SU-DHL-6 (cell line): Measurements from ENCODE around the gene CAMK1D.

Experiments
- H2AFZ ChIP-seq: fragments of 200-600 bp; sonication (generic); 2 replicates; pipeline ENCODE4 v1.6.1; 2014; ENCODE audit warnings: low read depth, mild to moderate bottlenecking, moderate library complexity, mixed read lengths, antibody characterized with exemption, low read length; ENCODE audit not compliant: severe bottlenecking
- H3F3A ChIP-seq: fragments of 200-600 bp; shearing (Covaris generic); 2 replicates; pipeline ENCODE4 v1.6.0; 2016; ENCODE audit warnings: antibody characterized with exemption, mild to moderate bottlenecking; ENCODE audit not compliant: insufficient read depth
- H3K27ac ChIP-seq: fragments of 200-600 bp; sonication (generic); 2 replicates; pipeline ENCODE4 v1.5.1; 2016; ENCODE audit warnings: low read depth, mild to moderate bottlenecking, low read length, moderate library complexity, mixed read lengths
- H3K27me3 ChIP-seq: fragments of 200-600 bp; sonication (generic), shearing (Covaris generic); 2 replicates; pipeline ENCODE4 v1.6.0; 2014; ENCODE audit warnings: mild to moderate bottlenecking, low read length
- H3K36me3 ChIP-seq: fragments of 200-600 bp; sonication (generic); 2 replicates; pipeline ENCODE4 v1.6.1; 2014; ENCODE audit warnings: mild to moderate bottlenecking, low read length, mixed read lengths
- H3K4me2 ChIP-seq: fragments of 300-600, 200-600 bp; shearing (Covaris generic), sonication (generic); 2 replicates; pipeline ENCODE4 v1.6.0; 2014; ENCODE audit warnings: low read length, low read depth, mild to moderate bottlenecking; ENCODE audit not compliant: poor library complexity, severe bottlenecking
- H3K4me3 ChIP-seq: fragments of 200-600 bp; sonication (generic); 2 replicates; pipeline ENCODE4 v1.5.1; 2014; ENCODE audit warnings: antibody characterized with exemption, low read length, mild to moderate bottlenecking, mixed read lengths; ENCODE audit not compliant: insufficient read depth, poor library complexity, severe bottlenecking
- H3K79me2 ChIP-seq: fragments of 200-600 bp; sonication (generic); 2 replicates; pipeline ENCODE4 v1.6.1; 2014; ENCODE audit warnings: mild to moderate bottlenecking, low read length, moderate library complexity; ENCODE audit not compliant: insufficient read depth
- H3K9ac ChIP-seq: fragments of 200-600 bp; sonication (generic); 2 replicates; pipeline ENCODE4 v1.7.0; 2014; ENCODE audit warnings: mild to moderate bottlenecking, low read length
- H3K9me2 ChIP-seq: fragments of 200-600 bp; sonication (generic); replicated peaks from 2 replicates; pipeline ENCODE4 v1.6.1; 2014; ENCODE audit warnings: low read length; ENCODE audit not compliant: insufficient read depth
- H3K9me3 ChIP-seq: fragments of 200-600 bp; sonication (generic); 2 replicates; pipeline ENCODE4 v1.6.1; 2014; ENCODE audit warnings: low read length, mixed read lengths; ENCODE audit not compliant: insufficient read depth
- H4K20me1 ChIP-seq: fragments of 200-600 bp; sonication (generic); 2 replicates; pipeline ENCODE4 v1.6.1; 2014; ENCODE audit warnings: low read depth, mild to moderate bottlenecking, antibody characterized with exemption, low read length, moderate library complexity, mixed read lengths
- CTCF ChIP-seq: fragments of 200-600 bp; sonication (generic); IDR thresholded peaks from one replicate; pipeline ENCODE4 v1.5.1; 2017; ENCODE audit warnings: antibody characterized with exemption, mild to moderate bottlenecking, low read length, moderate library complexity; ENCODE audit not compliant: insufficient read depth, poor library complexity, severe bottlenecking
- EZH2phosphoT487 ChIP-seq: fragments of 200-600 bp; sonication (generic), shearing (Covaris generic); conservative IDR thresholded peaks from 2 replicates; pipeline ENCODE4 v1.6.1; 2018; ENCODE audit warnings: mild to moderate bottlenecking, antibody characterized with exemption, low read length, moderate library complexity, mixed read lengths

The CAMK1D gene

GRCh38 chr10:12482587-12482986 lies 133.2 kb downstream of the CAMK1D start:
- peaks cover 81% of the 10 kb centered on the region for H3K79me2 ChIP-seq
- no peaks in the 10 kb centered on the region; the same call in 1 of the 2 replicates for H3K36me3 ChIP-seq
- H3K9me2 ChIP-seq: no peaks in the 10 kb centered on the region
- peak overlapping the region; percentile 78 for H3K4me2 ChIP-seq
- H2AFZ ChIP-seq: peak overlapping the region; percentile 3
- H3K9me3 ChIP-seq: no peaks in the 10 kb centered on the region
- peak overlapping the region; percentile 52 for H3K9ac ChIP-seq
- H3K27ac ChIP-seq: peak overlapping the region; percentile 96
- peaks cover 65% of the 10 kb centered on the region for H3F3A ChIP-seq
- H4K20me1 ChIP-seq: no peaks in the 10 kb centered on the region
- H3K27me3 ChIP-seq: no peaks in the 10 kb centered on the region
- H3K4me3 ChIP-seq: peak overlapping the region; percentile 36
- TF ChIP-seq EZH2phosphoT487: no peak

DNA sequence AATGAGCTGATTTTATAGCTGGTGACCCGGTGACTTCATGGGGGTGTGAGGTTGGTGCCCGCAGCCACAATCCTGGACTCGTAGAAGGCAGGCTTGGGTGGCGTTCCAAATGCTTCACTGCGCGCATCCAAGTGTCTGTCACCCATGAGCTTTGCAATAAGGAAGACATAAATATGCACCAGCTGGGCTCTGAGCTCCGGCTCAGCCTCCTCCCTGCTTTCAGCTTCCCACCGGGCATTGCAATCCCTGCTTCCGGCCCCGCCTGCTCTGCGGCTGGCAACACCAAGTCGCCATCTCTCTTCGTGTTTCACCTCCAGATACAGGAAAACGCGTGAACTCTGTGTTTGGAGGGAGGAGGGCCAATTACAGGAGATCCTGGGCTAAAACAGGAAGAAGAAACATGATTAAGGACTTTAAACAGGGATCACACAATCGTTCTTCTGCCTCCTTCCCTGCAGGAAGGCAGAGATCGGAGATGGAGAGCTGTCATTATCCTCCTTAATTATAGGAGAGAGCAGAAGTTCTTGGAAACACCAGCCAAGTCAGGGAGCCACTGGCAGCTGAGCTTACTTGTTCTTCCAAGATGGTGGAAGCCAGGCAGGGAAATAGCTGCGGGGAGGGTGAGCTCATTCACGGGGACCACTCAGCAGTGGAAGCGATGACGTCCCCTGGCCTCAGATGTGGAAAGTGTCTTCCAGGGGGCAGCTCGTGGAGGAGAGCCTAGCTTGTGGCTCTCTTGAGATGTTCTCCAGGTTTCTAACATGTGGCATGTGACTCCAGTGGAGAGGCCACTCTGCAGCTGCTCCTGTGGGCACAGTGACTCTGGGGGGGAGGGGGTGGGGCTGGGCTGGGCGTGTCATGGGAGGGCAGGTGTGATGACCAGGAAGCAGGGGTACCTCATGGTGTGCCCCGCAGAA lies 134.9 kb downstream of the CAMK1D start:
- H3K4me2 ChIP-seq: peak overlapping the region; percentile 78
- peaks cover 85% of the 10 kb centered on the region for H3K79me2 ChIP-seq
- no peak for TF ChIP-seq CTCF
- no peak for TF ChIP-seq EZH2phosphoT487
- no peaks in the 10 kb centered on the region; the same call in 1 of the 2 replicates for H3K36me3 ChIP-seq
- peak overlapping the region; percentile 22 for H3K4me3 ChIP-seq
- peaks cover 52% of the 10 kb centered on the region for H3F3A ChIP-seq
- H3K27ac ChIP-seq: peak overlapping the region; percentile 96
- no peaks in the 10 kb centered on the region for H3K27me3 ChIP-seq
- no peaks in the 10 kb centered on the region for H3K9me2 ChIP-seq
- H2AFZ ChIP-seq: no peak overlapping the region
- H3K9ac ChIP-seq: peak overlapping the region; percentile 54
- H3K9me3 ChIP-seq: no peaks in the 10 kb centered on the region
- H4K20me1 ChIP-seq: no peaks in the 10 kb centered on the region

GRCh38 chr10:12484941-12485805 lies 135.8 kb downstream of the CAMK1D start:
- Histone ChIP-seq H3F3A (peaks cover 46% of the 10 kb centered on the region), H4K20me1 (no peaks in the 10 kb centered on the region), H3K79me2 (peaks cover 85% of the 10 kb centered on the region), H3K27me3 (no peaks in the 10 kb centered on the region), H2AFZ (no peak overlapping the region), H3K27ac (peak overlapping the region; percentile 96), H3K36me3 (no peaks in the 10 kb centered on the region; the same call in 1 of the 2 replicates), H3K9ac (peak overlapping the region; percentile 54), H3K4me2 (peak overlapping the region; percentile 78), H3K9me2 (no peaks in the 10 kb centered on the region), H3K4me3 (peak overlapping the region; percentile 41), H3K9me3 (no peaks in the 10 kb centered on the region)
- no peak for TF ChIP-seq CTCF
- TF ChIP-seq EZH2phosphoT487: no peak
